HepG2 (cell line): ENCODE measurements around the gene MVK.

ENCODE experiments used
- EP300 ChIP-seq, 3 experiments: sonication (generic) in 1 of 3; formaldehyde crosslinking in 1 of 3; IDR thresholded peaks; 2 replicates each; pipeline versions ENCODE4 v1.5.1 to v1.6.1; 2011 to 2020; ENCODE audit warnings: low read depth in 2 of 3, low read length in 2 of 3, borderline replicate concordance in 1 of 3, improper control_type of control experiment in 1 of 3, mild to moderate bottlenecking in 1 of 3, missing genetic modification reagents in 1 of 3, moderate library complexity in 1 of 3
- KIAA2018 ChIP-seq: sonication (generic); formaldehyde crosslinking; IDR thresholded peaks from 2 replicates; pipeline ENCODE4 v1.5.0; 2020; ENCODE audit warnings: mild to moderate bottlenecking, missing genetic modification reagents, borderline replicate concordance
- POLR2A ChIP-seq, 2 experiments: IDR thresholded peaks; 2 replicates each; pipeline ENCODE4 v1.6.1; 2011; ENCODE audit warnings: low read depth in 2 of 2, low read length in 2 of 2, mild to moderate bottlenecking in 1 of 2, moderate library complexity in 1 of 2; ENCODE audit not compliant: insufficient read depth in 1 of 2
- POLR2G ChIP-seq: fragments of 200-400 bp; formaldehyde crosslinking; IDR thresholded peaks from 2 replicates; pipeline ENCODE4 v1.6.1; 2018; ENCODE audit warnings: mild to moderate bottlenecking, low read depth, low read length, moderate library complexity
- SIX4 ChIP-seq: sonication (generic); formaldehyde crosslinking; IDR thresholded peaks from 2 replicates; pipeline ENCODE4 v1.4.0; 2020; ENCODE audit warnings: missing genetic modification reagents
- SUZ12 ChIP-seq: fragments of 150-350 bp; IDR thresholded peaks from 2 replicates; pipeline ENCODE4 v1.6.1; 2014; ENCODE audit warnings: low read depth, low read length
- ZBTB8A ChIP-seq: sonication (generic); formaldehyde crosslinking; IDR thresholded peaks from 2 replicates; pipeline ENCODE4 v1.4.0; 2020; ENCODE audit warnings: mild to moderate bottlenecking, low read depth, missing genetic modification reagents, borderline replicate concordance
- ZNF724P ChIP-seq: sonication (generic); formaldehyde crosslinking; IDR thresholded peaks from 2 replicates; pipeline ENCODE4 v1.8.0; 2022; ENCODE audit warnings: missing genetic modification reagents, borderline replicate concordance
- TF ChIP-seq, protein P1 (sequence below): sonication (generic); formaldehyde crosslinking; IDR thresholded peaks from 2 replicates; pipeline ENCODE4 v1.5.0; 2020; ENCODE audit warnings: missing genetic modification reagents
- TF ChIP-seq, protein P2 (sequence below): sonication (generic); formaldehyde crosslinking; IDR thresholded peaks from 2 replicates; pipeline ENCODE4 v1.5.0; 2020; ENCODE audit warnings: mild to moderate bottlenecking, missing genetic modification reagents, moderate library complexity

- TF ChIP-seq ZBTB8A (no peak), ZNF724P (CRISPR knock-in tag) (no peak), POLR2G (no peak), SUZ12 (no peak), KIAA2018 (CRISPR knock-in tag) (no peak), EP300 (IDR thresholded peaks at IDR 0.05; ENCODE audit: low read depth in 2 of 2, low read length in 2 of 2) (no peak), EP300 (CRISPR knock-in tag; IDR thresholded peaks at IDR 0.05; ENCODE audit: borderline replicate concordance) (no peak), SIX4 (CRISPR knock-in tag) (no peak), POLR2A (IDR thresholded peaks at IDR 0.05; ENCODE audit: insufficient read depth in 1 of 2, low read depth in 2 of 2, low read length in 2 of 2) (no peak)
- TF ChIP-seq, protein P1, sequence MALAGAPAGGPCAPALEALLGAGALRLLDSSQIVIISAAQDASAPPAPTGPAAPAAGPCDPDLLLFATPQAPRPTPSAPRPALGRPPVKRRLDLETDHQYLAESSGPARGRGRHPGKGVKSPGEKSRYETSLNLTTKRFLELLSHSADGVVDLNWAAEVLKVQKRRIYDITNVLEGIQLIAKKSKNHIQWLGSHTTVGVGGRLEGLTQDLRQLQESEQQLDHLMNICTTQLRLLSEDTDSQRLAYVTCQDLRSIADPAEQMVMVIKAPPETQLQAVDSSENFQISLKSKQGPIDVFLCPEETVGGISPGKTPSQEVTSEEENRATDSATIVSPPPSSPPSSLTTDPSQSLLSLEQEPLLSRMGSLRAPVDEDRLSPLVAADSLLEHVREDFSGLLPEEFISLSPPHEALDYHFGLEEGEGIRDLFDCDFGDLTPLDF (CRISPR knock-in tag): no peak
- TF ChIP-seq, protein P2, sequence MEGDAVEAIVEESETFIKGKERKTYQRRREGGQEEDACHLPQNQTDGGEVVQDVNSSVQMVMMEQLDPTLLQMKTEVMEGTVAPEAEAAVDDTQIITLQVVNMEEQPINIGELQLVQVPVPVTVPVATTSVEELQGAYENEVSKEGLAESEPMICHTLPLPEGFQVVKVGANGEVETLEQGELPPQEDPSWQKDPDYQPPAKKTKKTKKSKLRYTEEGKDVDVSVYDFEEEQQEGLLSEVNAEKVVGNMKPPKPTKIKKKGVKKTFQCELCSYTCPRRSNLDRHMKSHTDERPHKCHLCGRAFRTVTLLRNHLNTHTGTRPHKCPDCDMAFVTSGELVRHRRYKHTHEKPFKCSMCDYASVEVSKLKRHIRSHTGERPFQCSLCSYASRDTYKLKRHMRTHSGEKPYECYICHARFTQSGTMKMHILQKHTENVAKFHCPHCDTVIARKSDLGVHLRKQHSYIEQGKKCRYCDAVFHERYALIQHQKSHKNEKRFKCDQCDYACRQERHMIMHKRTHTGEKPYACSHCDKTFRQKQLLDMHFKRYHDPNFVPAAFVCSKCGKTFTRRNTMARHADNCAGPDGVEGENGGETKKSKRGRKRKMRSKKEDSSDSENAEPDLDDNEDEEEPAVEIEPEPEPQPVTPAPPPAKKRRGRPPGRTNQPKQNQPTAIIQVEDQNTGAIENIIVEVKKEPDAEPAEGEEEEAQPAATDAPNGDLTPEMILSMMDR (CRISPR knock-in tag): no peak
These were observed 28.6 kb upstream of the MVK start for GRCh38 chr12:109544955-109545531.
